Chondrocyte (in vitro differentiated cells): ENCODE data around the gene OPN5. TPM values are rescaled to one million over a fixed set of nuclear protein-coding genes. Genes with fewer than 3 reads are reported as not detected.
"Not testable (repeated sequence)": the region's sequence is repeated elsewhere in the genome, so short reads cannot be mapped to it uniquely, and the experiment has no call there.

Experiments
- DNase-seq: peaks from one replicate; pipeline ENCODE4 v3.0.0; 2021; ENCODE audit warnings: mixed read lengths, low spot score
- H3K27ac Mint-ChIP-seq: one replicate; pipeline ENCODE4 v1.8.0; 2021; ENCODE audit warnings: mild to moderate bottlenecking, moderate library complexity, mixed read lengths; ENCODE audit not compliant: unreplicated experiment
- H3K27me3 Mint-ChIP-seq: 2 replicates; pipeline ENCODE4 v1.8.0; 2021; ENCODE audit warnings: low read depth, mixed read lengths
- H3K36me3 Mint-ChIP-seq: 2 replicates; pipeline ENCODE4 v1.8.0; 2021; ENCODE audit warnings: low read depth, mixed read lengths
- H3K4me1 Mint-ChIP-seq: 2 replicates; pipeline ENCODE4 v1.8.0; 2021; ENCODE audit warnings: low read depth, mild to moderate bottlenecking, mixed read lengths
- H3K4me3 Mint-ChIP-seq: one replicate; pipeline ENCODE4 v1.8.0; 2021; ENCODE audit warnings: mild to moderate bottlenecking, moderate library complexity, mixed read lengths; ENCODE audit not compliant: unreplicated experiment
- H3K9me3 Mint-ChIP-seq: 2 replicates; pipeline ENCODE4 v1.8.0; 2021; ENCODE audit warnings: low read depth, mixed read lengths
- total RNA-seq: library from RNA; stranded (reverse); gene quantifications from 3 replicates; pipeline ENCODE4 v1.2.1, GENCODE V29; 2021
- TF ChIP-seq, protein P1 (sequence below): fragments of 200-600 bp; sonication (generic); IDR thresholded peaks from 2 replicates; pipeline ENCODE4 v1.5.0; 2021; ENCODE audit warnings: antibody characterized with exemption, mild to moderate bottlenecking, moderate library complexity

The OPN5 gene
- total RNA-seq, 1 donor from 2014 or later: not detected

DNA sequence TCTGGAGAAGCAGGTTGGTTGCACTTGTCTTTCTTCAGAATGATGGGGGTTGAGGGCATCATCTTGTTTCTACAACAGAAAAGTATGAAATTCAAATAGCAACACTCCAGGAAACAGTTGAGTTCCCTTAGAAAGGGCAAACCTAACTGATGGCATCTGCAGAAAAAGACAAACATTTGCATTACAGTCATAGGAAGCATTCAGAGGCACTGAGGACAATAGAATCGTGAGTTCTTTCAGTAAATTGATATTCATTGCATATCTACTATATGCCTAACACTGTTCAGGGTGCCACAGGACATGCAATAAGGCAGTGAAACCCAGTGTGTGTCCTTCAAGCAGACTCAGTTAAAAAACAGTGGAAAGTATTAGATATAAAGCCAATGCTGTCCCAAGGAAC lies 41.1 kb upstream of the OPN5 start:
- Mint-ChIP-seq H3K27me3 (no peaks in the 10 kb centered on the region), H3K4me3 (no peak overlapping the region), H3K4me1 (peaks cover 8% of the 10 kb centered on the region), H3K36me3 (peaks cover 2% of the 10 kb centered on the region), H3K27ac (no peak overlapping the region), H3K9me3 (peaks cover 6% of the 10 kb centered on the region)
- TF ChIP-seq, protein P1, sequence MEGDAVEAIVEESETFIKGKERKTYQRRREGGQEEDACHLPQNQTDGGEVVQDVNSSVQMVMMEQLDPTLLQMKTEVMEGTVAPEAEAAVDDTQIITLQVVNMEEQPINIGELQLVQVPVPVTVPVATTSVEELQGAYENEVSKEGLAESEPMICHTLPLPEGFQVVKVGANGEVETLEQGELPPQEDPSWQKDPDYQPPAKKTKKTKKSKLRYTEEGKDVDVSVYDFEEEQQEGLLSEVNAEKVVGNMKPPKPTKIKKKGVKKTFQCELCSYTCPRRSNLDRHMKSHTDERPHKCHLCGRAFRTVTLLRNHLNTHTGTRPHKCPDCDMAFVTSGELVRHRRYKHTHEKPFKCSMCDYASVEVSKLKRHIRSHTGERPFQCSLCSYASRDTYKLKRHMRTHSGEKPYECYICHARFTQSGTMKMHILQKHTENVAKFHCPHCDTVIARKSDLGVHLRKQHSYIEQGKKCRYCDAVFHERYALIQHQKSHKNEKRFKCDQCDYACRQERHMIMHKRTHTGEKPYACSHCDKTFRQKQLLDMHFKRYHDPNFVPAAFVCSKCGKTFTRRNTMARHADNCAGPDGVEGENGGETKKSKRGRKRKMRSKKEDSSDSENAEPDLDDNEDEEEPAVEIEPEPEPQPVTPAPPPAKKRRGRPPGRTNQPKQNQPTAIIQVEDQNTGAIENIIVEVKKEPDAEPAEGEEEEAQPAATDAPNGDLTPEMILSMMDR: no peak
- no peak for DNase-seq

DNA sequence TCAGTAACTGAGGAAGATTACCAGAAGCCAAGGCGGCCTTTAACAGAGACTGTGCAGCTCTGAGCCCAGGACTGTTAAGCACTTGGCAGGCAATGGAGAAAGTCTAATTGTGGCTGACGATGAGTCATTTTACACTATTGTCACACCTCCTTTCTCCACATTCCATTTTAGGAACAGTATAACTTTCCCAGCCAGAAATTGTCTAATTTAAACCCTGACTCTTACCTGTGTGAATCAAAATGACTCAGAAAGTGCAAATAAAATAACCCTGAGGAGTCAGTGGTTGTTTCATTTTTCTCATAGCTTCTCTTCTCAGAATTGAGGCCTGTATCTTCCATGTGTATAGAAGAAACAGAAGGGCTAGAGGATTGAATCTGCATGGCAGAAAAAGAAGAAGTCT lies 40.0 kb upstream of the OPN5 start:
- Mint-ChIP-seq H3K4me1 (peaks cover 8% of the 10 kb centered on the region), H3K36me3 (peaks cover 2% of the 10 kb centered on the region), H3K4me3 (no peak overlapping the region), H3K9me3 (peaks cover 6% of the 10 kb centered on the region), H3K27ac (no peak overlapping the region), H3K27me3 (no peaks in the 10 kb centered on the region)
- TF ChIP-seq, protein P1: no peak
- no peak for DNase-seq

DNA sequence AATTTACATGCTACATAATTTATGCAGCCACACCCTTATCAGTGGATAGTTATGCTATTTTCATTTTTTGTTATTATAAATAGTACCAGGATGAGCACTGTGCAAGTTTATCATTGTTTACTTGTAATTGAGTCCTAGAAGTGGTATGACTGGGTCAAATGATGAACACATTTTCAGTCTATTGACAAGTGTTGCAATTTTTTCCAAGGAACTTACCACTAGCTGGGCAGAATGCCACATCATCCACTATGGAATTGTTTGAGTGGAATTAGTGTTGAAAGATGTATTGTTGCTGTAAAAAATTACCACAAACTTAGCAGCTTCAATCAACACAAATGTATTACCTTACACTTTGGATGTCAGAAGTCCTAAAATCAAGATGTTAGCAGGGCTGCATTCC lies 38.1 kb upstream of the OPN5 start:
- DNase-seq: no peak
- H3K9me3 Mint-ChIP-seq: peaks cover 6% of the 10 kb centered on the region
- H3K4me3 Mint-ChIP-seq: no peak overlapping the region
- peaks cover 8% of the 10 kb centered on the region for H3K4me1 Mint-ChIP-seq
- no peak overlapping the region for H3K27ac Mint-ChIP-seq
- H3K27me3 Mint-ChIP-seq: no peaks in the 10 kb centered on the region
- peaks cover 2% of the 10 kb centered on the region for H3K36me3 Mint-ChIP-seq
- TF ChIP-seq, protein P1: no peak

GRCh38 chr6:47745269-47745668 lies 36.6 kb upstream of the OPN5 start:
- not testable (repeated sequence) for H3K27me3 Mint-ChIP-seq, H3K27ac Mint-ChIP-seq

DNA sequence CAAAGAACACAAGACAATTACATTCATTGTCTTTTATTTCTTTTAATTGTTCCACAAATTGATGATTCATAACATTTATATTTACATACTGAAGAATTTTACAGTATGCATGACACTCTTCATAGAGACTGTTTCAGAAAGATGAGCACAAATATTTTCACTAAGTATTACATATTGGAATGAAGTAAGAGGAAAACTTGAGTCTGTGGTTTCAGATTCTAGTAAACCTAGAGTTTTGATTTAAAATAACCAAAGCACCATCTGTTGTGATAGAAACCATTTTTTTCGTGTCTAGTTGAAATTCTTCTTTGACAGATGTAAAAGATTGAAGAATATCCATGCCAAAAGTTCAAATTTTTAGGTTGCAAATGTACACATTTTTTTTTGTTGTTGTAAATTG lies 32.1 kb upstream of the OPN5 start:
- no peak for DNase-seq
- TF ChIP-seq, protein P1: no peak
- Mint-ChIP-seq H3K9me3 (peaks cover 9% of the 10 kb centered on the region), H3K27me3 (peaks cover 5% of the 10 kb centered on the region), H3K4me3 (no peak overlapping the region), H3K27ac (no peak overlapping the region), H3K4me1 (no peaks in the 10 kb centered on the region), H3K36me3 (peaks cover 5% of the 10 kb centered on the region)

More at GRCh38 chr6:47745269-47745668, 36.6 kb upstream of the OPN5 start:
- not testable (repeated sequence) for H3K9me3 Mint-ChIP-seq, H3K4me3 Mint-ChIP-seq, H3K36me3 Mint-ChIP-seq, H3K4me1 Mint-ChIP-seq, DNase-seq

DNA sequence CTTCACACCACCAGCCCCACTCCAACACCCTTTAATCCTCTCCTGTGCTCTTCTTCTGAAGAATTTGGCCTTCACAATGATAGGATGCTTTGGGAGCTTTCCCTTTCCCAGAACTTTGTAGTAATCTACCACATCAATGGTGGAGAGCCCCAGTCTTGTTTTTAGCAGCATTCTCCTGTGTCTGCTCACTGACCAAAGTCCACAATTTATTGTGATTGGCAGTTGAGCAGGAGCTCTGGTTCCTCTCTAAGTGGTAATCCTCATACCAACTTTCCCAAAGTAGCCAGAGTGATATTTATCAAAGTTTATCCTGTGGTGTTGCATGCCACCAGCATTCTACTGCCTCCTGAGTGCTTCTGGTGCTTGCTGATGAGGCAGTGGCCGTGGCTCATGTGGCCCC lies 29.0 kb upstream of the OPN5 start:
- no peaks in the 10 kb centered on the region for H3K4me1 Mint-ChIP-seq
- no peak for DNase-seq
- TF ChIP-seq, protein P1: no peak
- no peak overlapping the region for H3K4me3 Mint-ChIP-seq
- peaks cover 5% of the 10 kb centered on the region for H3K36me3 Mint-ChIP-seq
- H3K27ac Mint-ChIP-seq: no peak overlapping the region
- H3K27me3 Mint-ChIP-seq: peaks cover 9% of the 10 kb centered on the region
- H3K9me3 Mint-ChIP-seq: peaks cover 9% of the 10 kb centered on the region
